ENCODE measurements around the gene ARID1B. TPM values are rescaled to one million over a fixed set of nuclear protein-coding genes. Genes with fewer than 3 reads are reported as not detected.
"Not testable (repeated sequence)": the region's sequence is repeated elsewhere in the genome, so short reads cannot be mapped to it uniquely, and the experiment has no call there.

Gene ARID1B
- total RNA-seq, 1 donor from 2014 or later, result 43.4 TPM

DNA sequence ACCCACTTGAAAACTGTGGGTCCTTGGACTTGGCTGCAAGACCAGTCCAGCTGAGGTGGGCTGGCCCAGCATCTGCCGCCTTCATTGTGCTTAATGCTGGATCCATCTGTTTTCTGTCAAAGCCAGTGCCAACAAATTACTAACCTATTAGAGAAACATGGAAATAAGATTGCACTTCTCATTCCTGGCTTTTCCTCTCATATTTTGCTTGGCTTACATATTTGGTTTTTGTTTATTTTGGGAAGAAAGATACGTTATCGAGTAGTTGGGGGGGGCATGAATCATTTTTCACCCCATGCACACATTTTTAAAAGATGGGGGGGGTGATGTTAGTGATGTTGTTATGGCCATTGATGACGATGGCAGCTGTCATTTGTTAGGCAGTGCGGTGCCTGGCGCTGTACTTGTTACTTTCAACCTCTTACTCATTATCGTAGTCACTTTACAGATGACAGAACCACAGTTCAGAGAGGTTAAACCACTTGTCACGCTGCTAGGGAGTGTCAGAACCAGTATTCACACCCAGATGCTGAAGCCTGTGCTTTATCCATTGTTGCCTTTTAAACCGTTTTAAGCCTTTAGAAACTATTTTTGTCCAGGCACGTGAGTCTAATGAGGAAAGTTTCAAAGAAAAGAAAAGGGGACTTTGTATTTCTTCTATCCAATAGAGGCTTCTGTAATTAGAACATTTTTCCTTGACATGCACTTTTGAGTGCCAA, 366.2 kb downstream of the ARID1B start:
- Histone ChIP-seq H3K9me3 (replicated peaks) (no peaks in the 10 kb centered on the region), H3K27ac (replicated peaks) (peak overlapping the region; percentile 78), H3K4me3 (no peak overlapping the region), H3K4me1 (peaks cover 48% of the 10 kb centered on the region), H3K27me3 (ENCODE audit: low read depth) (no peaks in the 10 kb centered on the region), H3K36me3 (peaks cover 6% of the 10 kb centered on the region)
- TF ChIP-seq, protein P1, sequence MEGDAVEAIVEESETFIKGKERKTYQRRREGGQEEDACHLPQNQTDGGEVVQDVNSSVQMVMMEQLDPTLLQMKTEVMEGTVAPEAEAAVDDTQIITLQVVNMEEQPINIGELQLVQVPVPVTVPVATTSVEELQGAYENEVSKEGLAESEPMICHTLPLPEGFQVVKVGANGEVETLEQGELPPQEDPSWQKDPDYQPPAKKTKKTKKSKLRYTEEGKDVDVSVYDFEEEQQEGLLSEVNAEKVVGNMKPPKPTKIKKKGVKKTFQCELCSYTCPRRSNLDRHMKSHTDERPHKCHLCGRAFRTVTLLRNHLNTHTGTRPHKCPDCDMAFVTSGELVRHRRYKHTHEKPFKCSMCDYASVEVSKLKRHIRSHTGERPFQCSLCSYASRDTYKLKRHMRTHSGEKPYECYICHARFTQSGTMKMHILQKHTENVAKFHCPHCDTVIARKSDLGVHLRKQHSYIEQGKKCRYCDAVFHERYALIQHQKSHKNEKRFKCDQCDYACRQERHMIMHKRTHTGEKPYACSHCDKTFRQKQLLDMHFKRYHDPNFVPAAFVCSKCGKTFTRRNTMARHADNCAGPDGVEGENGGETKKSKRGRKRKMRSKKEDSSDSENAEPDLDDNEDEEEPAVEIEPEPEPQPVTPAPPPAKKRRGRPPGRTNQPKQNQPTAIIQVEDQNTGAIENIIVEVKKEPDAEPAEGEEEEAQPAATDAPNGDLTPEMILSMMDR (IDR thresholded peaks at IDR 0.05; ENCODE audit: borderline replicate concordance), result no peak
- intact Hi-C loops (cut with micrococcal nuclease), result no loop called here
- peak; percentile 42 for DNase-seq

DNA sequence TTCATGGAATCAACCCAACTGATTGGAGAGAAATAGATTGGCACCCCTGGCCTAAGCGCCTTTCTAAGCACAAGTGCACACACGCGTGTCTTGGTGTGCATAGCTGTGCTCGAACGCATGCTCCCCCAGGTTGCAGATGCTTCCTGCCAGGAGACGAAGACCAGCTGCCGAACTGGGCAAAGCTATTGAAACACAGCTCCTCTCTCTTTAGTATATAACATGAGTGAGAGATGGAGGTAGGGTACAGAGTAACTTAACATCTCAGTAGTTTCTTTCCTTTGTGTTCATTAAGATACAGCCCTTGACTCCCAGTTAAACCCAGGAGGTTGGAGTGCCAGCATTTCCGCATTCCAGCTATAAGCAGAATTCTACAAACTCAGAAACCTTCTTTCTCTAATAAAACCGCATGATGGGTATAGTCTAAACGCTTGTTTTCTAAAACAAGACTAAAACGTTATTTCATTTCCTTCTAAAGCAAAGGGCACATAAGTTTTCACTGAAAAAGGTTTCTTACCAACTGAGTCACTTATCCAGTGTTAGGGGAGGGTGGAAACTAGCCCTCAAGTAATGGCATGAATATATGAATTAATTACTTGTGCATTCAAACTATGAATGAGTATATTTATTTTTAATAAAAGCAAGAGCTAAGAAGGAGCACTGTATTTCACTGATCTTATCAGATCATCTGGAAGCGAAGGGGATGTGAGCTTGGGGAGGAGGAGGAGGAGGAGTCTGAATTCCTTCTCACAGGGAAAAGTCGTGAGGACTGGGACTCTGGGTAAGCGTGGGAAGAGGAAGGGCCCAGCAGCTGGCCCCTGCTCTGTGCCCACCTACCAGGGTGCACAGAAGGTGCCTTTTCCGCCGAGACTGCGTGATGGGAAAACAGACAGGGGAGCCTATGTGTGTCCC, 367.0 kb downstream of the ARID1B start:
- DNase-seq, result no peak
- TF ChIP-seq, protein P1 (IDR thresholded peaks at IDR 0.05; ENCODE audit: borderline replicate concordance), result no peak
- intact Hi-C loops (cut with micrococcal nuclease), result no loop called here
- H3K9me3 ChIP-seq (replicated peaks), result no peaks in the 10 kb centered on the region
- H3K27ac ChIP-seq (replicated peaks), result peak overlapping the region; percentile 78
- peaks cover 10% of the 10 kb centered on the region for H3K36me3 ChIP-seq
- H3K4me1 ChIP-seq, result peaks cover 56% of the 10 kb centered on the region
- no peaks in the 10 kb centered on the region for H3K27me3 ChIP-seq (ENCODE audit: low read depth)
- H3K4me3 ChIP-seq, result peak overlapping the region; percentile 30

DNA sequence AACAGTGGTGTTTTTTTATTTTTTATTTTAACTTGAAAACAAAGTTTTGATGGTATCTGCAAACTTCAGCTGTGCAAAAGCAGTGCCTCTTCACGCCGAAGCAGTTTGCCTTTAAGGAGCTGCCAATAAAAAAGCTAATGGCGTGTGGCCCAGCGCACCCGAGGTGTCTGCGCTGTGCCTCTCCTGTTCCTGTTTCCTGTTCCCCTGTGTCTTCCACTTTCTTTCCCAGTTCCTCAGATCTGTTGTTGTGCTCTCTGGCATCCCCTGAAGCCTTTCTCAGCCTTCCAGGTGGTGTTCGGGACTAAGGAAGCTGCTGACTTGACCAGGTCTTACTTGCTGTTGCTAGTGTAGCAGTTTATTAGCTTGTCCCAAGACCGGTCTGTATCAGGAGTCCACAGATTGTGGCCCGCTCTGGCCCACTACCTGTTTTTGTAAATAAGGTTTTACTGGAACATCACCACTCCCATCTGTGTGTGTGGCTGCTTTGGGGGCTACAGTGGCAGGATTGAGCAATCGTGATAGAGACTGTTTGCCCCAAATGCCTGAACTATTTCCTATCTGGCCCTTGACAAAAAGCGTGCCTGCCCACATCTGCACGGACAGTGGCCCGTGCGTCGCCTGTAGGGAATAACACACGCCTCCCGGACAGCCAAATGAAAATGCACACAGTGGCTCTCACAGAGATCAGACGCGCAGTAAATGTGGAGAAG, 367.8 kb downstream of the ARID1B start:
- DNase-seq, result no peak
- Histone ChIP-seq H3K9me3 (replicated peaks) (no peaks in the 10 kb centered on the region), H3K27me3 (ENCODE audit: low read depth) (no peaks in the 10 kb centered on the region), H3K4me3 (peak overlapping the region; percentile 30), H3K27ac (replicated peaks) (peak overlapping the region; percentile 78), H3K36me3 (peaks cover 14% of the 10 kb centered on the region), H3K4me1 (peaks cover 65% of the 10 kb centered on the region)
- TF ChIP-seq, protein P1 (IDR thresholded peaks at IDR 0.05; ENCODE audit: borderline replicate concordance), result no peak
- intact Hi-C loops (cut with micrococcal nuclease), result no loop called here

DNA sequence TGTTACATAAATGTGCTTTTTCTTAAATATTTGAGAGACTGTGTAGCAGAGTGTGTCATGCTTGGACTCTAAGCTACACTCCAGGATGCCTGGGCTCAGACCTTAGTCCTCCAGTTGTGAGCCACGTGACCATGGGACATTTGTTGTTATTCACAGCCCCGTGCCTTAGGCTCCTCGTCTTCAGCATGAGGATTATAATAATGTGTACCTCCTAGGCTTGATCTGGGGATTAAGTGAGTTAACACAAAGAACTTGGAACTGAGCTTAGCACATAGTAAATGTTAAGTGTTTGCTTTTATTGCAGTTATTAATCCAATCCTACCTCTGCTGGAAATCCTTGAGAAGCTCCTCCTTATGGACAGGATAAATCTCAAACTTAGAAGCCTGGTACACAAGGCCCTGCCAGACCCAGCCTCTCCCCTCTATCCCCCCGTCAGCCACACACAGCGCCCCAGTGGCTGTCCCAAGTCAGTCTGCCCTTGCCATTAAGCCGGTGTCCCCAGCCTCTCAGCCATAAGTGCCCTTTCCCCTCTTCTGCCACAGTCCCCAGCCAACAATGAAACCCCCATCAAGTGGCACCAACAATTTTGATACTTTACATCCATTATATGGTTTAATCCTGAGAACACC, 368.6 kb downstream of the ARID1B start:
- no peak overlapping the region for H3K4me3 ChIP-seq
- intact Hi-C loops (cut with micrococcal nuclease), result no loop called here
- H3K27me3 ChIP-seq (ENCODE audit: low read depth), result no peaks in the 10 kb centered on the region
- no peak for DNase-seq
- H3K36me3 ChIP-seq, result peaks cover 17% of the 10 kb centered on the region
- peaks cover 72% of the 10 kb centered on the region for H3K4me1 ChIP-seq
- TF ChIP-seq, protein P1 (IDR thresholded peaks at IDR 0.05; ENCODE audit: borderline replicate concordance), result no peak
- H3K9me3 ChIP-seq (replicated peaks), result no peaks in the 10 kb centered on the region
- H3K27ac ChIP-seq (replicated peaks), result peak overlapping the region; percentile 78

DNA sequence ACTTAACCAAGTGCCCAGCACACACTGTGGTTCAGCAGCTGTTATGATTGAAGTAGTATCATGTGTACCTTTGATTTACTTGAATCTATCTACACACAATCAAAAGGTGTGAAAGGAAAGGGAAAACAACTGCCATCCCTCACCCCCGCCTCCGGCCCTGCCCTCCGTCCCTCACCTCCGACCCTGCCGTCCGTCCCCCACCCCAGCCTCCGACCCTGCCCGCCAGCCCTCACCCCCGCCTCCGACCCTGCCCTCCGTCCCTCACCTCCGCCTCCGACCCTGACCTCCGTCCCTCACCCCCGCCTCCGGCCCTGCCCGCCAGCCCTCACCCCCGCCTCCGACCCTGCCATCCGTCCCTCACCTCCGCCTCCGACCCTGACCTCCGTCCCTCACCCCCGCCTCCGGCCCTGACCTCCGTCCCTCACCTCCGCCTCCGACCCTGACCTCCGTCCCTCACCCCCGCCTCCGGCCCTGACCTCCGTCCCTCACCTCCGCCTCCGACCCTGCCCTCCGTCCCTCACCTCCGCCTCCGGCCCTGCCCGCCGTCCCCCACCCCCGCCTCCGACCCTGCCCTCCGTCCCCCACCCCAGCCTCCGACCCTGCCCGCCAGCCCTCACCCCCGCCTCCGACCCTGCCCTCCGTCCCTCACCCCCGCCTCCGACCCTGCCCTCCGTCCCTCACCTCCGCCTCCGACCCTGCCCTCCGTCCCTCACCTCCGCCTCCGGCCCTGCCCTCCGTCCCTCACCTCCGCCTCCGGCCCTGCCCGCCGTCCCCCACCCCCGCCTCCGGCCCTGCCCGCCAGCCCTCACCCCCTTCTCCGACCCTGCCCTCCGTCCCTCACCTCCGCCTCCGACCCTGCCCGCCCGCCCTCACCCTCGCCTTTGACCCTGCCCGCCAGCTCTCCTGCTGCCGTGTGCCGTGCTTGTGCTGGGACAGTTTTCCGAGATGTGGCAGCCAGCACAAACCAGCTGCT, 370.2 kb downstream of the ARID1B start:
- H3K4me3 ChIP-seq; H3K9me3 ChIP-seq (replicated peaks); intact Hi-C loops (cut with micrococcal nuclease); H3K27me3 ChIP-seq (ENCODE audit: low read depth); DNase-seq: not testable (repeated sequence)
- peaks cover 88% of the 10 kb centered on the region for H3K4me1 ChIP-seq
- H3K27ac ChIP-seq (replicated peaks), result peak overlapping the region; percentile 68
- peaks cover 17% of the 10 kb centered on the region for H3K36me3 ChIP-seq
